DOHH2 (cell line): ENCODE data around the gene PTPRN2.

Experiments
- EZH2phosphoT487 ChIP-seq: fragments of 200-600 bp; sonication (generic); IDR thresholded peaks from 2 replicates; pipeline ENCODE4 v1.6.1; 2017; ENCODE audit warnings: borderline replicate concordance, mild to moderate bottlenecking, antibody characterized with exemption, low read length, moderate library complexity, mixed read lengths
- TF ChIP-seq, protein P1 (sequence below): fragments of 200-600 bp; sonication (generic); IDR thresholded peaks from one replicate; pipeline ENCODE4 v1.5.1; 2014; ENCODE audit warnings: antibody characterized with exemption, mild to moderate bottlenecking, low read depth, low read length; ENCODE audit not compliant: poor library complexity, severe bottlenecking

DNA sequence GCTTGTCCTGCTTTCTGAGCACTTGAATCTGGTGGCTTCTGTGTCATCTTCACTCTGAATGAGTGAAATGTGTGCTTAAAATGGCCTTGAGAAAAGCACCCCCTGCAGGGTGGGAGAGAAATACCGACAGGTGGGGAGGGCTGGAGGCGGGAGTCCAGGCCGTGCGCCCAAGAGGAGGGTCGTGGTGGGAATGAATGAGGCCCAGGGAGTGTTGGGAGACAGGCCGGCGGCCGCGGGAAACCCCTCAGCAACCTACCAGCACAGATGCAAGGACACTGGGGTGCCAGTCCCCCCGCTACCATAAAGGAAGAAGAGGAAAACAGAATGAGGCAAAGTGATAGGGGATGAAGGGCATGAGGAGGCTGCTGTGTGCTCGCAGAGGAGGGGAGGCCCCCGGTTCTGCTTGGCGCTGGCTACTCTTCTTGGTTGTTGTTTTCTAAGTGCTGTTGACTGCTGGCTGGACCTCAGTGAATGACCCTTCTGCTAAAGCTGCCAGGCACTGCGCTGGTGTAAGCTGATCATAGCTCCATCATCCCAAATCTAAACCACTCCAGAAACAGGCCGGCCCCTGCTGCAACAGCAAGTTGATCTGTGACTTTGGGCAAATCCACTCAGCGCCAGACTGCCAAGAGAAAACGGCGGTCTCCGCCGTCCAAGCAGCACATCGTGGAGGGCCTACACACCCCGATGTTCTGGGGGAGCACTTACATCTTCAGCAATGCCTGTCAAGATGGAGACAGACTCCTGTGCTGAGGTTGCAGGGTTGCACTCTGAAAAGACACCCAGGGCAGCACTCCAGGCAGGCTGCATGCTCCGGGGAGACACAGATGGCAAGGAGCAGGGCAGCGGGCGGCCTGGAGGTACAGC lies 872.3 kb downstream of the PTPRN2 start:
- TF ChIP-seq, protein P1, sequence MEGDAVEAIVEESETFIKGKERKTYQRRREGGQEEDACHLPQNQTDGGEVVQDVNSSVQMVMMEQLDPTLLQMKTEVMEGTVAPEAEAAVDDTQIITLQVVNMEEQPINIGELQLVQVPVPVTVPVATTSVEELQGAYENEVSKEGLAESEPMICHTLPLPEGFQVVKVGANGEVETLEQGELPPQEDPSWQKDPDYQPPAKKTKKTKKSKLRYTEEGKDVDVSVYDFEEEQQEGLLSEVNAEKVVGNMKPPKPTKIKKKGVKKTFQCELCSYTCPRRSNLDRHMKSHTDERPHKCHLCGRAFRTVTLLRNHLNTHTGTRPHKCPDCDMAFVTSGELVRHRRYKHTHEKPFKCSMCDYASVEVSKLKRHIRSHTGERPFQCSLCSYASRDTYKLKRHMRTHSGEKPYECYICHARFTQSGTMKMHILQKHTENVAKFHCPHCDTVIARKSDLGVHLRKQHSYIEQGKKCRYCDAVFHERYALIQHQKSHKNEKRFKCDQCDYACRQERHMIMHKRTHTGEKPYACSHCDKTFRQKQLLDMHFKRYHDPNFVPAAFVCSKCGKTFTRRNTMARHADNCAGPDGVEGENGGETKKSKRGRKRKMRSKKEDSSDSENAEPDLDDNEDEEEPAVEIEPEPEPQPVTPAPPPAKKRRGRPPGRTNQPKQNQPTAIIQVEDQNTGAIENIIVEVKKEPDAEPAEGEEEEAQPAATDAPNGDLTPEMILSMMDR: no peak
- no peak for TF ChIP-seq EZH2phosphoT487
